ENCODE data around the gene STAT2. TPM values are rescaled to one million over a fixed set of nuclear protein-coding genes. Genes with fewer than 3 reads are reported as not detected.
A peak's percentile ranks its signal among the peaks of the same experiment; 100 is the strongest.

The STAT2 gene
- total RNA-seq, 3 donors from 2014 or later (not counting 1 experiment from before 2014, with no cell fraction given) = 140 to 157 (median 143) TPM

GRCh38 chr12:56373515-56373914, 13.6 kb upstream of the STAT2 start:
- peaks cover 7% of the 10 kb centered on the region for H3K4me1 ChIP-seq (ENCODE audit: control insufficient read depth, insufficient read depth, low read length)
- H3K27ac Mint-ChIP-seq = no peak overlapping the region
- ATAC-seq = no peak
- H3K4me1 Mint-ChIP-seq = no peaks in the 10 kb centered on the region
- intact Hi-C loops (cut with micrococcal nuclease) = no loop called here
- no peaks in the 10 kb centered on the region for H3K36me3 Mint-ChIP-seq
- H3K9me3 ChIP-seq (ENCODE audit: control insufficient read depth, insufficient read depth, low read length) = no peaks in the 10 kb centered on the region
- no peaks in the 10 kb centered on the region for H3K27me3 ChIP-seq (ENCODE audit: control insufficient read depth, insufficient read depth, low read length)
- H3K27ac ChIP-seq (ENCODE audit: low read length) = no peak overlapping the region
- H3K4me3 Mint-ChIP-seq = no peak overlapping the region
- no peak for DNase-seq
- no peaks in the 10 kb centered on the region for H3K27me3 Mint-ChIP-seq (ENCODE audit: low read depth in 2 of 2)
- H3K9me3 Mint-ChIP-seq = no peaks in the 10 kb centered on the region
- H3K4me3 ChIP-seq (ENCODE audit: low read length) = no peak overlapping the region
- no peaks in the 10 kb centered on the region for H3K36me3 ChIP-seq (ENCODE audit: control insufficient read depth, insufficient read depth, low read length)
- TF ChIP-seq, protein P1, sequence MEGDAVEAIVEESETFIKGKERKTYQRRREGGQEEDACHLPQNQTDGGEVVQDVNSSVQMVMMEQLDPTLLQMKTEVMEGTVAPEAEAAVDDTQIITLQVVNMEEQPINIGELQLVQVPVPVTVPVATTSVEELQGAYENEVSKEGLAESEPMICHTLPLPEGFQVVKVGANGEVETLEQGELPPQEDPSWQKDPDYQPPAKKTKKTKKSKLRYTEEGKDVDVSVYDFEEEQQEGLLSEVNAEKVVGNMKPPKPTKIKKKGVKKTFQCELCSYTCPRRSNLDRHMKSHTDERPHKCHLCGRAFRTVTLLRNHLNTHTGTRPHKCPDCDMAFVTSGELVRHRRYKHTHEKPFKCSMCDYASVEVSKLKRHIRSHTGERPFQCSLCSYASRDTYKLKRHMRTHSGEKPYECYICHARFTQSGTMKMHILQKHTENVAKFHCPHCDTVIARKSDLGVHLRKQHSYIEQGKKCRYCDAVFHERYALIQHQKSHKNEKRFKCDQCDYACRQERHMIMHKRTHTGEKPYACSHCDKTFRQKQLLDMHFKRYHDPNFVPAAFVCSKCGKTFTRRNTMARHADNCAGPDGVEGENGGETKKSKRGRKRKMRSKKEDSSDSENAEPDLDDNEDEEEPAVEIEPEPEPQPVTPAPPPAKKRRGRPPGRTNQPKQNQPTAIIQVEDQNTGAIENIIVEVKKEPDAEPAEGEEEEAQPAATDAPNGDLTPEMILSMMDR (IDR thresholded peaks at IDR 0.05) = no peak
- 100% methylated on average over 1 of the region's 1 CpG for WGBS (ENCODE audit: insufficient coverage)

DNA sequence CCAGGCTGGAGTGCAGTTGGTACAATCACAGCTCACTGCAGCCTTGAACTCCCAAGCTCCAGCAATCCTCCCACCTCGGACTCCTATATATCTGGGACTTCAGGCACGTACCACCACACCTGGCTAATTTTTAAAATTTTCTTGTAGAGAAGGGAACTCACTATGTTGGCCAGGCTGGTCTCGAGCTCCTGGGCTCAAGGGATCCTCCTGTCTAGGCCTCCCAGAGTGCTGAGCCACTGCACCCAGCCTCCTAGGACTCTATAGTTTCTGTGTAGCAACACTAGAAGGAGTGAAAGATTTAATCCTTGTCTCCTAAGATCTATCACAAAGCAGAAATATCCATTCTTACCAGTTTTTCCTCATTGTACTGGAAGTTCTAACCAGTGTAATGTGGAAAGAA, 7.0 kb upstream of the STAT2 start:
- intact Hi-C loops (cut with micrococcal nuclease) = no loop called here
- no peak overlapping the region for H3K4me3 ChIP-seq (ENCODE audit: low read length)
- Mint-ChIP-seq H3K4me1 (no peaks in the 10 kb centered on the region), H3K9me3 (no peaks in the 10 kb centered on the region), H3K36me3 (no peaks in the 10 kb centered on the region), H3K27me3 (ENCODE audit: low read depth in 2 of 2) (peaks cover 0 to 3% of the 10 kb centered on the region in 2 donors), H3K27ac (no peak overlapping the region), H3K4me3 (no peak overlapping the region)
- no peaks in the 10 kb centered on the region for H3K36me3 ChIP-seq (ENCODE audit: control insufficient read depth, insufficient read depth, low read length)
- ATAC-seq = no peak
- no peaks in the 10 kb centered on the region for H3K4me1 ChIP-seq (ENCODE audit: control insufficient read depth, insufficient read depth, low read length)
- H3K27ac ChIP-seq (ENCODE audit: low read length) = no peak overlapping the region
- TF ChIP-seq, protein P1 (IDR thresholded peaks at IDR 0.05) = no peak
- H3K27me3 ChIP-seq (ENCODE audit: control insufficient read depth, insufficient read depth, low read length) = no peaks in the 10 kb centered on the region
- 78% methylated on average over 3 of the region's 3 CpGs for WGBS (ENCODE audit: insufficient coverage)
- H3K9me3 ChIP-seq (ENCODE audit: control insufficient read depth, insufficient read depth, low read length) = no peaks in the 10 kb centered on the region
- DNase-seq = no peak

GRCh38 chr12:56362130-56363059, 2.5 kb upstream of the STAT2 start, which contains the start of gene APOF:
TSS of gene APOF (minus strand) at chr12:56362857. CDS start at chr12:56362745, 112 bp downstream.
- intact Hi-C loops (cut with micrococcal nuclease) = loop anchor here (5.0 kb wide), 1 partner anchor 275 kb away; no protein-coding TSS in a partner anchor
- no peaks in the 10 kb centered on the region for H3K9me3 ChIP-seq (ENCODE audit: control insufficient read depth, insufficient read depth, low read length)
- H3K27me3 Mint-ChIP-seq (ENCODE audit: low read depth in 2 of 2) = peaks cover 0 to 3% of the 10 kb centered on the region in 2 donors
- H3K27ac Mint-ChIP-seq = peak within 1 kb of the TSS; percentile 88 to 91
- no peaks in the 10 kb centered on the region for H3K27me3 ChIP-seq (ENCODE audit: control insufficient read depth, insufficient read depth, low read length)
- DNase-seq (no peak), ATAC-seq (no peak)
- TF ChIP-seq, protein P1 (IDR thresholded peaks at IDR 0.05) = no peak
- H3K4me1 Mint-ChIP-seq = peaks cover 21 to 24% of the 10 kb centered on the region in 2 donors
- peaks cover 17% of the 10 kb centered on the region for H3K4me1 ChIP-seq (ENCODE audit: control insufficient read depth, insufficient read depth, low read length)
- WGBS (ENCODE audit: insufficient coverage) = 95% methylated on average over 9 of the region's 10 CpGs
- H3K36me3 ChIP-seq (ENCODE audit: control insufficient read depth, insufficient read depth, low read length) = no peaks in the 10 kb centered on the region
- H3K27ac ChIP-seq (ENCODE audit: low read length) = no peak within 1 kb of the TSS
- no peaks in the 10 kb centered on the region for H3K36me3 Mint-ChIP-seq
- no peak within 1 kb of the TSS for H3K4me3 ChIP-seq (ENCODE audit: low read length)
- no peaks in the 10 kb centered on the region for H3K9me3 Mint-ChIP-seq
- peak within 1 kb of the TSS; percentile 97 for H3K4me3 Mint-ChIP-seq

Measured in natural killer cell (primary cell).